ENCODE data around the gene CFAP69.

CFAP69 gene

GRCh38 chr7:90244909-90245851, at the start of gene CFAP69:
CFAP69 (plus strand) TSS chr7:90245174; CDS start chr7:90245425, 251 bp downstream.
- DNase-seq: peak; percentile 78

GRCh38 chr7:90201500-90202195, 43.3 kb upstream of the CFAP69 start:
- DNase-seq: no peak

GRCh38 chr7:90207956-90208355, 37.0 kb upstream of the CFAP69 start:
- DNase-seq: no peak

- DNase-seq: no peak
Observed at GRCh38 chr7:90209776-90210175, 35.2 kb upstream of the CFAP69 start.

GRCh38 chr7:90210475-90210874, 34.5 kb upstream of the CFAP69 start:
- no peak for DNase-seq

GRCh38 chr7:90210981-90211380, 34.0 kb upstream of the CFAP69 start:
- DNase-seq: no peak

- DNase-seq: peak; percentile 91
Observed at GRCh38 chr7:90211391-90212148, 33.4 kb upstream of the CFAP69 start, which contains the start of gene STEAP2. STEAP2 (plus strand) TSS chr7:90211740; CDS start chr7:90225083, 13,343 bp downstream.

GRCh38 chr7:90212149-90212495, 32.9 kb upstream of the CFAP69 start:
- peak; percentile 43 for DNase-seq

- DNase-seq: no peak
Observed at GRCh38 chr7:90213521-90213920, 31.5 kb upstream of the CFAP69 start.

- DNase-seq: no peak
Observed at GRCh38 chr7:90216080-90216674, 28.8 kb upstream of the CFAP69 start.

- no peak for DNase-seq
Observed at GRCh38 chr7:90216771-90217170, 28.2 kb upstream of the CFAP69 start.

GRCh38 chr7:90222390-90222789, 22.6 kb upstream of the CFAP69 start:
- no peak for DNase-seq

- peak; percentile 9 for DNase-seq
Observed at GRCh38 chr7:90222811-90223725, 21.9 kb upstream of the CFAP69 start.

GRCh38 chr7:90224195-90224594, 20.8 kb upstream of the CFAP69 start:
- DNase-seq: no peak

- no peak for DNase-seq
Observed at GRCh38 chr7:90225181-90225580, 19.8 kb upstream of the CFAP69 start.

GRCh38 chr7:90225601-90226000, 19.4 kb upstream of the CFAP69 start:
- DNase-seq: no peak

- no peak for DNase-seq
Observed at GRCh38 chr7:90227259-90227658, 17.7 kb upstream of the CFAP69 start.

GRCh38 chr7:90229682-90230081, 15.3 kb upstream of the CFAP69 start:
- no peak for DNase-seq

- DNase-seq: no peak
Observed at GRCh38 chr7:90230834-90231233, 14.1 kb upstream of the CFAP69 start.

GRCh38 chr7:90231304-90231703, 13.7 kb upstream of the CFAP69 start:
- DNase-seq: no peak

- peak; percentile 38 for DNase-seq
Observed at GRCh38 chr7:90232430-90232829, 12.5 kb upstream of the CFAP69 start.

GRCh38 chr7:90233569-90233968, 11.4 kb upstream of the CFAP69 start:
- DNase-seq: no peak

Data from NCI-H1105 treated with DMSO at 0.1 percent for 48 hours (cell line).